ENCODE results near the gene ITM2C.

- TF ChIP-seq ZBTB7A (tag by site-specific recombination; IDR thresholded peaks at IDR 0.05; ENCODE audit: low read depth): no peak
- TF ChIP-seq CTCF (tag by site-specific recombination; IDR thresholded peaks at IDR 0.05): no peak; the same call in 1 of the 2 replicates
- no peak for TF ChIP-seq ZNF777 (tag by site-specific recombination; IDR thresholded peaks at IDR 0.05; ENCODE audit: borderline replicate concordance)
- TF ChIP-seq PRDM10 (tag by site-specific recombination; IDR thresholded peaks at IDR 0.05): no peak
- no peak for TF ChIP-seq HOXA7 (CRISPR knock-in tag; IDR thresholded peaks at IDR 0.05; ENCODE audit: borderline replicate concordance)
- no peak for TF ChIP-seq ZNF580 (tag by site-specific recombination; IDR thresholded peaks at IDR 0.05)
Observed at GRCh38 chr2:230881840-230882239, 17.1 kb downstream of the ITM2C start.

Data from HEK293 (cell line).